Measurements from ENCODE around the gene KLHL29. TPM values are rescaled to one million over a fixed set of nuclear protein-coding genes. Genes with fewer than 3 reads are reported as not detected.

The KLHL29 gene
- total RNA-seq, 2 donors from 2014 or later: 2.0 to 2.9 TPM

DNA sequence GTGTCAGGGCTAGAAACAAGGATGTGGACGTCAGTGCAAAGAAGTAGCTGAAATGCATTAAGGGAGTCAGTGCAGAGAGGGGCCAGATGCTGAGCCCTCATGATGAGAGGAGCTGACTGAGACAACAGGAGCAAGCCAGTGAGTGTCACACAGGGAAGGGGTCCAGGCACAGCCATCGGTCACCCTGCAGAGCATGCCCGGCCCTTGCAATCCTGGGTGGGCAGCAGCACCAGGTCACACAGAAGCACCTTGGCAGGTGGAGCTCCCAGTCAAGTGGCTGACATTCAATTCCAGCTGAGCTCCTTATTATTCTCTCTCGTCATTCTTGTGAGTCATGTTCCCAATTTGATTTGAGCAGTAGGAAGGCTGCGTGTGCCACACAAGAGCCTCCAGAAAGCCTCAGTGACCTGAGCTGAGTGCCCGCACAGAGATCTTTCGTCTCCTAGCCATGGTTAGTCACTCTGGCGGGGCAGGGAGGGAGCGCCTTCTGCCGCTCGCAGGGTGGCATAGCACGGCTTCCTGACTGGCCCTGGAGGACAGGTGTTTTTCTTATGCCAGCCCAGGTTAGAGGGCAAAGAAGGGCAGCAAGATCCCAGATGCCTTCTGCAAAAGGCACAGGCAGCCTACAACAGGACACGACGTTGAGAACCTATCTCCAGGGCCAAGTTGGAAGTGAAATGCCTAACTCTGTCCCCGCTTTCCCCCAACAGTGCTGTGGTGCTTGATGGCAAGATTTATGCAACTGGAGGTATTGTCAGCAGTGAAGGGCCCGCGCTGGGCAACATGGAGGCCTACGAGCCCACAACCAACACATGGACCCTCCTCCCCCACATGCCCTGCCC is 321.0 kb downstream of the KLHL29 start:
- Histone ChIP-seq H3K4me3 (no peak overlapping the region), H3K27ac (no peak overlapping the region), H3K9ac (ENCODE audit: low read depth in 2 of 2, low read length in 2 of 2) (no peak overlapping the region), H3K36me3 (no peaks in the 10 kb centered on the region), H3K27me3 (no peaks in the 10 kb centered on the region), H3K4me1 (no peaks in the 10 kb centered on the region), H3K9me3 (no peaks in the 10 kb centered on the region)
- no peak for DNase-seq
- TF ChIP-seq, protein P1, sequence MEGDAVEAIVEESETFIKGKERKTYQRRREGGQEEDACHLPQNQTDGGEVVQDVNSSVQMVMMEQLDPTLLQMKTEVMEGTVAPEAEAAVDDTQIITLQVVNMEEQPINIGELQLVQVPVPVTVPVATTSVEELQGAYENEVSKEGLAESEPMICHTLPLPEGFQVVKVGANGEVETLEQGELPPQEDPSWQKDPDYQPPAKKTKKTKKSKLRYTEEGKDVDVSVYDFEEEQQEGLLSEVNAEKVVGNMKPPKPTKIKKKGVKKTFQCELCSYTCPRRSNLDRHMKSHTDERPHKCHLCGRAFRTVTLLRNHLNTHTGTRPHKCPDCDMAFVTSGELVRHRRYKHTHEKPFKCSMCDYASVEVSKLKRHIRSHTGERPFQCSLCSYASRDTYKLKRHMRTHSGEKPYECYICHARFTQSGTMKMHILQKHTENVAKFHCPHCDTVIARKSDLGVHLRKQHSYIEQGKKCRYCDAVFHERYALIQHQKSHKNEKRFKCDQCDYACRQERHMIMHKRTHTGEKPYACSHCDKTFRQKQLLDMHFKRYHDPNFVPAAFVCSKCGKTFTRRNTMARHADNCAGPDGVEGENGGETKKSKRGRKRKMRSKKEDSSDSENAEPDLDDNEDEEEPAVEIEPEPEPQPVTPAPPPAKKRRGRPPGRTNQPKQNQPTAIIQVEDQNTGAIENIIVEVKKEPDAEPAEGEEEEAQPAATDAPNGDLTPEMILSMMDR (IDR thresholded peaks at IDR 0.05): no peak
- intact Hi-C loops (cut with DNase I): no loop called here

DNA sequence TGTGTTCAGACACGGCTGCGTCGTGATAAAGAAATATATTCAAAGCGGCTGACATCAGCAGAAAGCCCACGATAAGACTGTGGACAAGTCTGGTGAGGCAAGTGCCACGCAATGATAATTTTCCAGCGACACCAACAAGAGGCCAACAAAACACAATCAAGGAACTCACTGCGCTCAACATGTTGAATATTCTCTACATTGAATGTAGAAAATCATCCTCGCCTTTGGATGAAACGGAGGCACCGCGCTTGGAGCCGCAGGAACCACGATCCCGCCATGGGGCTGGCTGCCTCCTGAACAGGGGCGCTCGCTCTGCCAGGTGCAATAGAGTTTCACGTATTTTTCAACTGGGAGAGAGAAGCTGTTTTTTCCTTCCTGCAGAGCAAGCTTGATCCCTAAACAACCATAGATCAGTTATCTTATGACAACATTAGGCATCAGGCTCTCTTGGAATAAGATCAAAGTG is 321.7 kb downstream of the KLHL29 start:
- H3K4me3 ChIP-seq: no peak overlapping the region
- TF ChIP-seq, protein P1 (IDR thresholded peaks at IDR 0.05): no peak
- no peaks in the 10 kb centered on the region for H3K27me3 ChIP-seq
- H3K4me1 ChIP-seq: no peaks in the 10 kb centered on the region
- no peak overlapping the region for H3K27ac ChIP-seq
- no peak for DNase-seq
- H3K9me3 ChIP-seq: no peaks in the 10 kb centered on the region
- intact Hi-C loops (cut with DNase I): no loop called here
- no peak overlapping the region for H3K9ac ChIP-seq (ENCODE audit: low read depth in 2 of 2, low read length in 2 of 2)
- no peaks in the 10 kb centered on the region for H3K36me3 ChIP-seq

DNA sequence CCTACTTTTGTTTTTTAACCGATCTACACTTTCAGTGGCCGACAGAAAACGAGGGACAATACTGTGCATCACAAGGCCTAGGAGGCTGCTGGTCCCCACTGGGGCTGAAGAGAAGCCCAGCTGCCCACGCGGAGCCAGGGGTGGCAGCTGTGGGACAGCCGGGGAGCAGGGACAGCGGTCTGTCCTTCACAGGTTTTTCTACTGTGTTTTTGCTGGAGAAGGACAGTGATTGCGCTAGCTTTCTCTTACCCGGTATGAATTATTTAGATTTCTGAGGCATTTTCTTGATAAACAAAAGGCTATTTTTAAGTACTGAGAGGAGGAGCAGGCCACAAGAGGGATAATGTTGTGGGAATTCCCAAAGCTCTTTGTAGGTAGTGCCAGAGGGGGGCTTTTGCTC is 322.1 kb downstream of the KLHL29 start:
- no peaks in the 10 kb centered on the region for H3K9me3 ChIP-seq
- TF ChIP-seq, protein P1 (IDR thresholded peaks at IDR 0.05): no peak
- intact Hi-C loops (cut with DNase I): no loop called here
- no peak overlapping the region for H3K9ac ChIP-seq (ENCODE audit: low read depth in 2 of 2, low read length in 2 of 2)
- H3K36me3 ChIP-seq: no peaks in the 10 kb centered on the region
- H3K27me3 ChIP-seq: no peaks in the 10 kb centered on the region
- H3K27ac ChIP-seq: no peak overlapping the region
- DNase-seq: no peak
- no peaks in the 10 kb centered on the region for H3K4me1 ChIP-seq
- no peak overlapping the region for H3K4me3 ChIP-seq

DNA sequence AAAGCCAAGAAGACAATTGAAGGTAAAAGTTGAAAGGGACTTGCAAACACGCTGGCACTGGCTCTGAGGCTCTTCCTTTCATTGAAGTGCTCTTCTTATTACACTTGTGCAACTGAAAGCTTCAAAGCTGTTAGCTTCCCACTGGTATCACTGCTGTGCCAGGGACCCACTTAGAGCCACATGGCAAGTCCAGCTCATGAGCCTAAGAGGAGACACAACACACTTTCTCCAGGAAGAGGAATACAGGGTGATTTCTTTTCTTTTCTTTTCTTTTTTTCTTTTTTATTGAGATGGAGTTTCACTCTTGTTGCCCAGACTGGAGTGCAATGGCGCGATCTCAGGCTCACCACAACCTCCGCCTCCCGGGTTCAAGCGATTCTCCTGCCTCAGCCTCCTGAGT is 323.8 kb downstream of the KLHL29 start:
- DNase-seq: no peak
- no peak overlapping the region for H3K4me3 ChIP-seq
- H3K36me3 ChIP-seq: no peaks in the 10 kb centered on the region
- TF ChIP-seq, protein P1 (IDR thresholded peaks at IDR 0.05): no peak
- H3K9me3 ChIP-seq: no peaks in the 10 kb centered on the region
- no peak overlapping the region for H3K27ac ChIP-seq
- no peaks in the 10 kb centered on the region for H3K4me1 ChIP-seq
- no peak overlapping the region for H3K9ac ChIP-seq (ENCODE audit: low read depth in 2 of 2, low read length in 2 of 2)
- H3K27me3 ChIP-seq: no peaks in the 10 kb centered on the region
- intact Hi-C loops (cut with DNase I): no loop called here

DNA sequence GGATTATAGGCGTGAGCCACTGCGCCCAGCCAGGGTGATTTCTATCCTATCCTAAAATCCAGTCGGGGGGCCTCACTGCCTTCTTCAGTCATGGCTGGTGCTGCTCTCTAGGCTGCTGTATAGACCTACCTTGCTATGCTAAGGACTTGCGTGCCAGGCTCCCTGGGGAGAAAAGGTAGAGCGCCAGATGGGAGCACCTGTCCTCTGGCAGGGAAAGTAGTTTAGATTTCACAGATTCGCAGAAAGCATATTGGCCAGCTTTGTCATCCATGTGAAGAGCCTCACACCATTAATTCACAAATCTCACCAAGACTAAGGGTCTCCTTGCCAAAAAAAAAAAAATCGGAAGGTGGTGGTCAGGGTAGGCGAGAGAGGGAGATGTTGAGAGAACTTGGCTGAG is 324.3 kb downstream of the KLHL29 start:
- no peaks in the 10 kb centered on the region for H3K9me3 ChIP-seq
- H3K27me3 ChIP-seq: no peaks in the 10 kb centered on the region
- TF ChIP-seq, protein P1 (IDR thresholded peaks at IDR 0.05): no peak
- H3K9ac ChIP-seq (ENCODE audit: low read depth in 2 of 2, low read length in 2 of 2): no peak overlapping the region
- DNase-seq: no peak
- intact Hi-C loops (cut with DNase I): no loop called here
- no peaks in the 10 kb centered on the region for H3K36me3 ChIP-seq
- no peak overlapping the region for H3K27ac ChIP-seq
- no peaks in the 10 kb centered on the region for H3K4me1 ChIP-seq
- H3K4me3 ChIP-seq: no peak overlapping the region

Measured in colonic mucosa (tissue), 4 donors.